CD8-positive, alpha-beta memory T cell (primary cell): ENCODE results near the gene AKAP13. TPM values are rescaled to one million over a fixed set of nuclear protein-coding genes. Genes with fewer than 3 reads are reported as not detected.
A peak's percentile ranks its signal among the peaks of the same experiment; 100 is the strongest.

ENCODE experiments used
- CTCF ChIA-PET: fragments of 350-600 bp; sonication (Branson Sonifier 250); formaldehyde crosslinking; loops from one replicate; lab custom pipeline; 2021; ENCODE audit warnings: antibody characterized with exemption; lab: Charles Lee
- POLR2A ChIA-PET: fragments of 350-600 bp; sonication (Branson Sonifier 250); formaldehyde crosslinking; loops from one replicate; lab custom pipeline; 2021; ENCODE audit warnings: antibody characterized with exemption; lab: Charles Lee
- DNase-seq, 5 donors: peaks; one replicate each; pipeline versions ENCODE4 v3.0.0 to v3.0.0-alpha.2; 2020 to 2022; ENCODE audit warnings: mixed read lengths in 1 of 5
- H3K27ac ChIP-seq: one replicate; pipeline ENCODE4 v1.7.0; 2013; ENCODE audit warnings: low read depth, mild to moderate bottlenecking, low read length, moderate library complexity
- H3K27me3 ChIP-seq: 2 replicates; pipeline ENCODE4 v1.7.0; 2013; ENCODE audit warnings: low read length, mild to moderate bottlenecking; ENCODE audit not compliant: insufficient read depth, poor library complexity, severe bottlenecking
- H3K36me3 ChIP-seq: 2 replicates; pipeline ENCODE4 v1.7.0; 2013; ENCODE audit warnings: mild to moderate bottlenecking, low read length, moderate library complexity; ENCODE audit not compliant: insufficient read depth
- H3K4me1 ChIP-seq: 2 replicates; pipeline ENCODE4 v1.7.0; 2013; ENCODE audit warnings: mild to moderate bottlenecking, low read length, moderate library complexity; ENCODE audit not compliant: insufficient read depth
- H3K4me3 ChIP-seq: 2 replicates; pipeline ENCODE4 v1.7.0; 2013; ENCODE audit warnings: mild to moderate bottlenecking, low read length
- H3K9me3 ChIP-seq: 2 replicates; pipeline ENCODE4 v1.7.0; 2013; ENCODE audit warnings: mild to moderate bottlenecking, low read length
- H3K27ac Mint-ChIP-seq, 8 donors: one replicate each; pipeline ENCODE4 v1.8.0; 2020 to 2021; ENCODE audit warnings: mixed read lengths in 8 of 8, mild to moderate bottlenecking in 6 of 8, inconsistent platforms in 3 of 8, moderate library complexity in 3 of 8
- H3K27me3 Mint-ChIP-seq, 2 donors: one replicate each; pipeline ENCODE4 v1.8.0; 2020 to 2021; ENCODE audit warnings: mixed read lengths in 2 of 2, mild to moderate bottlenecking in 1 of 2, moderate library complexity in 1 of 2
- H3K36me3 Mint-ChIP-seq, 3 donors: one replicate each; pipeline ENCODE4 v1.8.0; 2020 to 2021; ENCODE audit warnings: mixed read lengths in 3 of 3, inconsistent platforms in 1 of 3, mild to moderate bottlenecking in 1 of 3
- H3K4me1 Mint-ChIP-seq, 3 donors: one replicate each; pipeline ENCODE4 v1.8.0; 2020 to 2021; ENCODE audit warnings: mixed read lengths in 3 of 3, inconsistent platforms in 1 of 3, mild to moderate bottlenecking in 1 of 3
- H3K4me3 Mint-ChIP-seq, 7 donors: one replicate each; pipeline ENCODE4 v1.8.0; 2020 to 2021; ENCODE audit warnings: mixed read lengths in 7 of 7, mild to moderate bottlenecking in 6 of 7, moderate library complexity in 4 of 7, inconsistent platforms in 2 of 7
- H3K9me3 Mint-ChIP-seq, 5 donors: one replicate each; pipeline ENCODE4 v1.8.0; 2020 to 2022; ENCODE audit warnings: mixed read lengths in 5 of 5, mild to moderate bottlenecking in 3 of 5, moderate library complexity in 2 of 5, inconsistent platforms in 1 of 5
- polyA plus RNA-seq: library from polyadenylated mRNA; unstranded; fragments of 300-500 nt; fragmentation: Illumina TruSeq; gene quantifications from one replicate; pipeline ENCODE4 v1.2.3, GENCODE V29; 2021
- total RNA-seq, 2 experiments: library from RNA; stranded (reverse); gene quantifications; one replicate each; pipeline ENCODE4 v1.2.3, GENCODE V29; 2021

Gene AKAP13
- total and polyA plus RNA-seq, 3 experiments from 2014 or later: 109 to 234 (median 113) TPM

DNA sequence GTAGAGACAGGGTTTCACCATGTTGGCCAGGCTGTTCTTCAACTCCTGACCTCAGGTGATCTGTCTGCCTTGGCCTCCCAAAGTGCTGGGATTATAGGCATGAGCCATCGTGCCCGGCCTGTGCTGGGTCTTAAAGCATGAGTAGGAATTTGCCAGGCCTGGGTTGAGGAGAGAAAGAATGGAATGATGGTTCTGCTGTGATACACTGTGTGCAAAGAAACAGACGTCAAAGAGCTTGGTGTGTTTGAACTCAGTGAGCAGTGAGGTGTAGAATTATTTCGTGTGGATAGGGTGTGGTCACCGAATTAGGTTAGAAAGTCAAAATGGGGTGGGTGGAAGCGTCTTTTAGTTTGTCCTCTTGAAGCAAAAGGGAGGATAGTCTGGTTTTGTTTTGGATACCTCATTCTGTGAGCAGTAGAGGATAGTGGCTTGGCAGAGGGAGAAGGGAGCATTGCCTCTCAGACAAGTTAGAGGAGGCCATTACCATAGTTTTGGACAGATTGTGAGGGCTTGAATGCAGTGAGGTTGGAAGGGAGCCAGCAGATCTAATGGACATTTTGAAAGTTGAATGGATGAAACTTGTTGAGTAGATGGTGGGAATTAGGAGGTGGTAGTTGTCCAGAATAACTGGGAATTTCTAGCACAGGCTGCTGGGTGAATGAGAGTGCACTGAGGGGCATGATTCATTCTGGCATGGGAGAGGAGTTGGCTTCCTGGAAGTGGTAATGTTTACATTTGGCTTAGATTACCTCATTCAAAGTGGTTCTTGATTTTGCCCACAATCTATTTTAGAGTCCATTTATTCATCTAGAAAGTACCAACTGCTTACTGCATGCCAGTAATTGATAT, 27.2 kb downstream of the AKAP13 start:
- no peaks in the 10 kb centered on the region for H3K9me3 ChIP-seq
- no peak overlapping the region for H3K27ac ChIP-seq
- H3K4me1 ChIP-seq: peaks cover 36% of the 10 kb centered on the region
- ChIA-PET POLR2A (interaction anchor here (0.5 to 1.9 kb wide), 3 partner anchors 8 to 28 kb away, joined by 3 to 7 read pairs (median 3); partner anchors contain the start of gene AKAP13), CTCF (no interaction called here)
- no peaks in the 10 kb centered on the region for H3K27me3 ChIP-seq
- H3K4me1 Mint-ChIP-seq: peaks cover 62 to 89% (median 79%) of the 10 kb centered on the region in 3 donors
- DNase-seq: peak in 1 of 5 donors; percentile 24
- no peaks in the 10 kb centered on the region for H3K36me3 Mint-ChIP-seq
- peak overlapping the region in 6 of 7 donors; percentile 8 to 55 (median 35) for H3K4me3 Mint-ChIP-seq
- H3K4me3 ChIP-seq: no peak overlapping the region
- H3K27me3 Mint-ChIP-seq: no peaks in the 10 kb centered on the region
- peak overlapping the region in 6 of 8 donors; percentile 0 to 83 (median 46) for H3K27ac Mint-ChIP-seq
- H3K9me3 Mint-ChIP-seq: no peaks in the 10 kb centered on the region
- no peaks in the 10 kb centered on the region for H3K36me3 ChIP-seq

DNA sequence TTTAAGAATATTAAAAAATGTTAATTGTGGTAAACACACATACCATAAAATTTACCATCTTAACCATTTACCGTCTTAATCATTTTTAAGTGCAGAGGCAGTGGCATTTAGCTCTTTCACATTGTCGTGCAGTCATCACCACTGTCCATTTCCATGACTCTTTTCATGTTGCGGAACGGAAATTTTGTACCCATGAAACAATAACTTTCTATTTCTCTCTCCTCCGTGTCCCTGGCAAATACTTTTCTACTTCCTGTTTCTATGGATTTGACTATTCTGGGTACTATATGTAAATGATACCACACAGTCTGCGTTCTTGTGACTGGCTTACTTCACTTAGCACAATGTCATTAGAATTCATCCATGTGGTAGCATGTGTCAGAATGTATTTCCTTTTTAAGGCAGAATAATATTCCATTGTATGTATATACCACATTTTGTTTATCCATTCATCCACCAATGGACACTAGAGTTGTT, 27.9 kb downstream of the AKAP13 start:
- POLR2A ChIA-PET: interaction anchor here (1.9 kb wide), 1 partner anchor 28 kb away, joined by 7 read pairs; the partner anchor contains the start of gene AKAP13
- H3K36me3 ChIP-seq: no peaks in the 10 kb centered on the region
- H3K4me3 Mint-ChIP-seq: peak overlapping the region in 5 of 7 donors; percentile 6 to 66 (median 35)

DNA sequence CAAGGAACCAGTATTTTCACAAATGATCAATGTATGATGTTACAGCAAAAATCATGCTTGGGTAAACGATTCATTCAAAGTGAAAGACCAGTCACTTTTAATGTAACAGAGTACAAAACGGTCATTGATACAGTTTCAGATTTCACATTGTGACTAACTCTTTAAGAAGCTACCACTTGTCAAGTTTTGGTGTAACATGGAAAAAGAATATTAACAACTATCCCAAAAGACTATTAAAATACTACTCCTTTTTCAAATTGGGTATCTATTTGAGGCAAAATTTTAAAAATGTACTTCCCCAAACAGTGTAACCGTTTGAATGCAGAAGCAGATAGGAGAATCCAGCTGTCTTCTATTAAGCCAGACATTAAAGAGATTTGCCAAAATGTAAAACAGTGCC, 31.7 kb downstream of the AKAP13 start:
- H3K4me1 Mint-ChIP-seq: peaks cover 58 to 86% (median 80%) of the 10 kb centered on the region in 3 donors
- no peaks in the 10 kb centered on the region for H3K9me3 Mint-ChIP-seq
- Histone ChIP-seq H3K27ac (no peak overlapping the region), H3K27me3 (no peaks in the 10 kb centered on the region), H3K36me3 (no peaks in the 10 kb centered on the region), H3K4me1 (peaks cover 35% of the 10 kb centered on the region), H3K4me3 (no peak overlapping the region), H3K9me3 (no peaks in the 10 kb centered on the region)
- peaks cover 0 to 4% (median 1%) of the 10 kb centered on the region in 3 donors for H3K36me3 Mint-ChIP-seq
- H3K4me3 Mint-ChIP-seq: no peak overlapping the region
- ChIA-PET CTCF (interaction anchor here (1.6 to 6.6 kb wide), 4 partner anchors 73 to 115 kb away, joined by 3 to 79 read pairs (median 25); no protein-coding TSS in a partner anchor), POLR2A (interaction anchor here (0.7 kb wide), 1 partner anchor 81 kb away, joined by 3 read pairs; no protein-coding TSS in a partner anchor)
- DNase-seq: no peak
- H3K27ac Mint-ChIP-seq: peak overlapping the region in 2 of 8 donors; percentile 27 to 39
- no peaks in the 10 kb centered on the region for H3K27me3 Mint-ChIP-seq

More for the DNA sequence above, 27.9 kb downstream of the AKAP13 start:
- H3K27ac Mint-ChIP-seq: peak overlapping the region in 4 of 8 donors; percentile 26 to 81 (median 64)
- no peaks in the 10 kb centered on the region for H3K9me3 Mint-ChIP-seq
- peak in 1 of 5 donors; percentile 49 for DNase-seq
- no peaks in the 10 kb centered on the region for H3K36me3 Mint-ChIP-seq
- no peak overlapping the region for H3K27ac ChIP-seq
- H3K4me1 Mint-ChIP-seq: peaks cover 67 to 89% (median 80%) of the 10 kb centered on the region in 3 donors
- no peaks in the 10 kb centered on the region for H3K27me3 Mint-ChIP-seq
- CTCF ChIA-PET: interaction anchor here (1.7 kb wide), 1 partner anchor 112 kb away, joined by 5 read pairs; no protein-coding TSS in a partner anchor
- no peaks in the 10 kb centered on the region for H3K27me3 ChIP-seq
- no peak overlapping the region for H3K4me3 ChIP-seq
- no peaks in the 10 kb centered on the region for H3K9me3 ChIP-seq
- peaks cover 41% of the 10 kb centered on the region for H3K4me1 ChIP-seq

DNA sequence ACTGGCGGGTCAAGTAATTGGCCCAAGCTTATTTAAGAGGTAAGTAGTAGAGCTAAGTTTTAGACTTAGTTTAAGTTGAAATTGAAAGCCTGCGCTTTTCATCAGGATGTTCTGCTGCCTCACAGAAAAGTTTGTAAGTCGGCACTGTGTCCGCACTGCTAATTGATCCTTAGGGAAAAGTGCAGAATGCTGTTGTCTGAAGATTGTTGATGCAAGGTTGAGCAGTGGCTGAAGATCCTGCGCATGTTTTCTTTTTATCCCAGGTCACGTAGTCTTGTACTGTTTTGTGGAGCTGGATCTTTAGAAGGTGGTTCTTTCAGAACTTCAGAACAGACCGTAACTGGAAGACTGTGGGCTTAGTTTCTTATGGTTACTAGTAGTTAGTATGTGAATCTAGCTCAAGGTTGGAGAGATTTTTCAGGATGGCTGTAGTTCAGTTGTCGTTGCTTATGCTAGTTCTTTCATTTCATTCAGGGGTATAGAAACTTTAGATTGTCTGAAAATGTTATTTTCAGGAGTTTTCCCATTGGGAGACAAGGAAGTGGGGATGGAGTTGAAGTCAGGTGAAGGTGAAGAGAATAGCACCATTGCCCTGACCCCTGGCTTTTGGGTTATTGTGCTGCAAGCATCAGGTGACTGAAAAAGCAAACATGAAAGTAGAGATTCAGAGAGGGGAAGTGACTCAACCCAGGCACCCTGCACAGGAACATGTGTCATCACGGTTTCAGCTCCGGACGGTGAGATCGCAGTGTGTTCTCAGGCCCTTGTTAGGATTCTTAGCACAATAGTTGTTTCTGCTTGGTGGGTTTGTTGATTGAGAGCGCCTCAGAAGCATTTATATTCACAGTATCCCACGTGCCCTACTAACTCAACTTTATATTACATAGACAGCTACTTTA, 32.8 kb downstream of the AKAP13 start:
- POLR2A ChIA-PET: interaction anchor here (0.7 to 1.1 kb wide), 4 partner anchors 12 to 123 kb away, joined by 3 to 5 read pairs (median 4); no protein-coding TSS in a partner anchor
- no peaks in the 10 kb centered on the region for H3K27me3 Mint-ChIP-seq
- peak overlapping the region; percentile 80 to 92 (median 85) for H3K27ac Mint-ChIP-seq
- no peaks in the 10 kb centered on the region for H3K27me3 ChIP-seq
- peak overlapping the region; percentile 11 for H3K4me3 ChIP-seq
- CTCF ChIA-PET: interaction anchor here (0.8 to 6.6 kb wide), 13 partner anchors 8 to 428 kb away, joined by 3 to 79 read pairs (median 4); partner anchors contain the start of gene AKAP13
- peak; percentile 42 to 80 (median 47) for DNase-seq
- peaks cover 0 to 4% (median 1%) of the 10 kb centered on the region in 3 donors for H3K36me3 Mint-ChIP-seq
- H3K9me3 Mint-ChIP-seq: no peaks in the 10 kb centered on the region
- no peaks in the 10 kb centered on the region for H3K9me3 ChIP-seq
- peak overlapping the region; percentile 10 to 78 (median 66) for H3K4me3 Mint-ChIP-seq
- H3K4me1 Mint-ChIP-seq: peaks cover 53 to 83% (median 77%) of the 10 kb centered on the region in 3 donors
- no peaks in the 10 kb centered on the region for H3K36me3 ChIP-seq
- no peak overlapping the region for H3K27ac ChIP-seq
- H3K4me1 ChIP-seq: peaks cover 27% of the 10 kb centered on the region

DNA sequence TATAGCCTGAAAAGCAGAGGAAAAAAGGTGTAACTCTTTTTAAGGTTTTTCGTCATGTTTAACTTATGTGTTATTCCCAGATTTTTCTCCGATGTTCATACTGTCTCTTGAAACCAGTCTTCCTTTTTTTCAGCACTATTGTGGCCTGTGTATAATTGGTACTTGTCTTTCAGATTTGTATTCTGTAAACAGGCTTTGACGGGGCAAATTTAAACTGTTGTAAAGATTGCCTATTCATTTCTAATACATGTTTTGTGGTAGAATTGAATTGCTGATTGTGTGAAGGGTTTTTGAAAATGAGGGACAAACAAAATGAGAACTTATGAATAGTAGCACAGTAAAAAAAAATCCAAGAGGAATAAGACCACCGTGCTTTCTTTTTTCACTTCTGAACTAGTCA, 33.6 kb downstream of the AKAP13 start:
- Histone ChIP-seq H3K9me3 (no peaks in the 10 kb centered on the region), H3K36me3 (no peaks in the 10 kb centered on the region), H3K27ac (no peak overlapping the region), H3K27me3 (no peaks in the 10 kb centered on the region), H3K4me3 (no peak overlapping the region), H3K4me1 (peaks cover 20% of the 10 kb centered on the region)
- Mint-ChIP-seq H3K4me1 (peaks cover 51 to 84% (median 72%) of the 10 kb centered on the region in 3 donors), H3K36me3 (peaks cover 0 to 4% (median 1%) of the 10 kb centered on the region in 3 donors), H3K4me3 (peak overlapping the region in 3 of 7 donors; percentile 9 to 46 (median 23)), H3K9me3 (no peaks in the 10 kb centered on the region), H3K27me3 (no peaks in the 10 kb centered on the region), H3K27ac (peak overlapping the region; percentile 41 to 88 (median 83))
- CTCF ChIA-PET: interaction anchor here (0.7 to 6.6 kb wide), 15 partner anchors 9 to 122 kb away, joined by 3 to 79 read pairs (median 4); partner anchors contain the start of gene AKAP13
- no peak for DNase-seq
- POLR2A ChIA-PET: interaction anchor here (0.6 to 1.0 kb wide), 4 partner anchors 25 to 124 kb away, joined by 3 to 8 read pairs (median 4); no protein-coding TSS in a partner anchor

DNA sequence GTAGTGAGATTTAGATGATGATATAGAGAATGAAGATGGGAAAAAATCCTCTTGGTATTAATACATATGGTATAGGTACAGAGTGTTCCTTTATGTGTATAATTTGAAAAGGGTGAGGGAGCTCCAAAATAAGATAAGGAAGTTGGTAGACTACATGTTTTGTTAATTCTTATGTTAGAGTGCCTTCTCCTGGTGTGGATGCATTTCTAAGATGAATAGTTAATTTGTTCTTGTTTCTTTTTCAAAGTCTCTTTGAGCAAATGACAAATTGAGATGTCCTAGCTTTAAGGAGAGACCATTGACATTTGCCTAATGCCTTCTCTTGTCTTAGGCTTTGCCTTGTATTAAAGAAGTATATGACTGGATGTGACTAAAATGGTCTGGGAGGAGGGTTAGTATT, 34.1 kb downstream of the AKAP13 start:
- no peaks in the 10 kb centered on the region for H3K36me3 ChIP-seq
- peak overlapping the region in 3 of 7 donors; percentile 9 to 46 (median 23) for H3K4me3 Mint-ChIP-seq

More for the DNA sequence above, 34.1 kb downstream of the AKAP13 start:
- Histone ChIP-seq H3K27me3 (no peaks in the 10 kb centered on the region), H3K4me1 (peaks cover 20% of the 10 kb centered on the region), H3K4me3 (no peak overlapping the region), H3K9me3 (no peaks in the 10 kb centered on the region), H3K27ac (no peak overlapping the region)
- no peaks in the 10 kb centered on the region for H3K27me3 Mint-ChIP-seq
- H3K27ac Mint-ChIP-seq: peak overlapping the region; percentile 72 to 88 (median 83)
- H3K36me3 Mint-ChIP-seq: peaks cover 0 to 4% (median 4%) of the 10 kb centered on the region in 3 donors
- H3K9me3 Mint-ChIP-seq: no peaks in the 10 kb centered on the region
- peaks cover 54 to 88% (median 77%) of the 10 kb centered on the region in 3 donors for H3K4me1 Mint-ChIP-seq
- POLR2A ChIA-PET: interaction anchor here (0.6 kb wide), 2 partner anchors 35 to 119 kb away, joined by 4 to 8 read pairs; no protein-coding TSS in a partner anchor
- CTCF ChIA-PET: interaction anchor here (0.7 to 6.6 kb wide), 14 partner anchors 9 to 123 kb away, joined by 3 to 79 read pairs (median 4); partner anchors contain the start of gene AKAP13
- DNase-seq: peak in 2 of 5 donors; percentile 19 to 33
